COLO829 (cell line): ENCODE data around the gene MATN1.
"Not testable (repeated sequence)": the region's sequence is repeated elsewhere in the genome, so short reads cannot be mapped to it uniquely, and the experiment has no call there.

Experiments used
- DNase-seq: peaks from one replicate; pipeline ENCODE4 v3.0.0; 2012; ENCODE audit warnings: low spot score

The MATN1 gene, protein sequence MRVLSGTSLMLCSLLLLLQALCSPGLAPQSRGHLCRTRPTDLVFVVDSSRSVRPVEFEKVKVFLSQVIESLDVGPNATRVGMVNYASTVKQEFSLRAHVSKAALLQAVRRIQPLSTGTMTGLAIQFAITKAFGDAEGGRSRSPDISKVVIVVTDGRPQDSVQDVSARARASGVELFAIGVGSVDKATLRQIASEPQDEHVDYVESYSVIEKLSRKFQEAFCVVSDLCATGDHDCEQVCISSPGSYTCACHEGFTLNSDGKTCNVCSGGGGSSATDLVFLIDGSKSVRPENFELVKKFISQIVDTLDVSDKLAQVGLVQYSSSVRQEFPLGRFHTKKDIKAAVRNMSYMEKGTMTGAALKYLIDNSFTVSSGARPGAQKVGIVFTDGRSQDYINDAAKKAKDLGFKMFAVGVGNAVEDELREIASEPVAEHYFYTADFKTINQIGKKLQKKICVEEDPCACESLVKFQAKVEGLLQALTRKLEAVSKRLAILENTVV

DNA sequence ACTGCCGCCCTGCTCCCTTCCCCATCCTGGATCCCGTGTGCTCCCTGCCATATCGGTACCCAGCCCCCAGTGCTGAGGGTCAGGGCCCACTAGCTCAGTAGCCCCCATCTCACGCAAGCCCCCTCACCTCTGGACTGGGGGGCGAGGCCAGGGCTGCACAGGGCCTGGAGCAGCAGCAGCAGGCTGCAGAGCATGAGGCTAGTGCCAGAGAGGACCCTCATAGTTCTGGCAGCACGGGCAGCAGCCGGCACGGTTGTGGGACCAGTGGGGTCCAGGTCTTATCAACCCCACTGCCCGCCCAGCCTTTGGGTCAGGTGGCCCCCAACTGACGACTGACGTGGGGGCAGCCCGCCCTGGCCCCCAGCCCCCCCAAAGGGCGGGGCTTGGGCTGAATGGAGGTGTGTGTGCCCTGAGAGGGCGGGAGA lies at the start of gene MATN1:
Gene MATN1 (minus strand): TSS at position 255 of the 425 bp plus-strand sequence. CDS start 34 bp downstream, at position 221.
- DNase-seq, result no peak

DNA sequence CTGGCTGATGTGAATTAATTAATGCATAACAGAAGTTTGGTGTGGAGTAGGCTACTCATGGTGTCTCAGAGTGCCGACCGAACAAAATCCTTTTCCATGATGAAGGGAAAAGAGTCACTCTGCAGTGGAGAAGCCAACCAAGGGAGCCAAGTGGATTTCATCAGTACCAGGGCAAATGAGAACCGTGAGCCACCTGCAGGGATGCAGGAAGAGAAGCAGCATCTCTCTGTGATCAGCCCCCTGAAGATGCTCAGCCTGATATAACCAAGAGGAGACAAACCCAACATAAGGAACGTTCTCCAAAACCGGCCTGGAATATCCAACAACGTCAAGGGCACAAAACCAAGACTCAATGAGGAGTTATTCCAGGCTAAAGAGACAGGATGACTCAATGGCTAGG lies 47.6 kb upstream of the MATN1 start:
- no peak for DNase-seq

DNA sequence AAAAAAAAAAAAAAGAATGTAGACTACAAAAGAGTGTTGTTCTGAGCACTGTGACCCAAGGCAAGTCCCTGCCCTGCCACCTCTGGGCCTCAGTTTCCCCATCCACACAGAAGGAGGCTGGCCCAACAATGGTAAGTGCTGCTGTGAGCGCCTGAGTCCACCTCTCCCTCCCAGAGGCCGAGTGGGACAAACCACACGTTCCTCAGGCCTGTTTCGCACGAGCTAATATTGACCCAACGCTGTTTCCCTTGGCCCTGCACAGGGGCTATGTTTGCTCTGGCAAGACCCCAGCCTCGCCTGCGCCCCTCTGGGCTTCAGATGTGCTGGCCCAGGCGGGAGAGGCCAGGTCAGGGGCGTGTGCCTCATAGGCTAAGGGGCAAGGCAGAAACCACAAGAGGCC lies 46.8 kb upstream of the MATN1 start:
- DNase-seq, result no peak

DNA sequence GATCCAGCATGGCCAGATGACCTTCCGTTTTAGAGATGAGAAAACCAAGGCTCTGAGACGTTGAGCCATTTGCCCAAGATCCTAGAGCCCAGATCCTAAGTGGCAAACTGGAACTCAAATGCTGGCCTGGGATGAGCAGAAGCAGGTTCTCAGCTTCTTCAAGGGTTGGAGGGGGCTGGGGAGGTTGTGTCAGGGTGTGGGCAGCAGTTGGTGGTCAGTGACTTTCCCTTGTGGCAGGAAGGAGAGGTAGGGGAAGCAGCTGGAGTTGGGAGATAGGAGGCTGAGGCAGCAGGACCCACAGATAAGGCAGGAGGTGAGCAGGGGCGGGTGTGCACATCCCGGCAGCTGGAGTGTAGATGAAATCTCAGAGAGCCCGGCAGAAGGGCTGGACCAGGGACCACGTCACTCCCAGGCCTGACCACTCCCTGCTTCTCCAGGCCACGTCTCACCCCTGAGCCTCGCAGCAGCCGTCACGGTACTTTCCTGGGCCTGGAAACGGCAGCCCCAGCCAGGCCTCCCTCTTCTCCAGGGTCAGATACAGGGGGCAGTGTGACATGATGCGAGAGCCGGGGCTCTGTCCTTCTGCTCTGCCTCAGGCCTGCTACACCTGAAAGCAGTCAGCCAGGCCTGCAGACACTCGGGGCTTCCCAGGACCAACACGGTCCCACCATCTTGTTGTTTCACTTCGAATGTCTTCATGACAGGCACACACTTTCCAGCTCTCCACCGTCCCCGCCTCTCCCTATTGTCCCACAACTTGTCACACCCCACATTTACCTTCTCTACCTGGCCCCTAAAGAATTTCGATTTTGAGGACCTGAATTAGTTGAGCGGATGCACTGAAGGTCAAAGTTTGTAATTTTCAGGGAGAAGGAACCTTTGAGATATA lies 45.7 kb upstream of the MATN1 start:
- DNase-seq, result no peak

DNA sequence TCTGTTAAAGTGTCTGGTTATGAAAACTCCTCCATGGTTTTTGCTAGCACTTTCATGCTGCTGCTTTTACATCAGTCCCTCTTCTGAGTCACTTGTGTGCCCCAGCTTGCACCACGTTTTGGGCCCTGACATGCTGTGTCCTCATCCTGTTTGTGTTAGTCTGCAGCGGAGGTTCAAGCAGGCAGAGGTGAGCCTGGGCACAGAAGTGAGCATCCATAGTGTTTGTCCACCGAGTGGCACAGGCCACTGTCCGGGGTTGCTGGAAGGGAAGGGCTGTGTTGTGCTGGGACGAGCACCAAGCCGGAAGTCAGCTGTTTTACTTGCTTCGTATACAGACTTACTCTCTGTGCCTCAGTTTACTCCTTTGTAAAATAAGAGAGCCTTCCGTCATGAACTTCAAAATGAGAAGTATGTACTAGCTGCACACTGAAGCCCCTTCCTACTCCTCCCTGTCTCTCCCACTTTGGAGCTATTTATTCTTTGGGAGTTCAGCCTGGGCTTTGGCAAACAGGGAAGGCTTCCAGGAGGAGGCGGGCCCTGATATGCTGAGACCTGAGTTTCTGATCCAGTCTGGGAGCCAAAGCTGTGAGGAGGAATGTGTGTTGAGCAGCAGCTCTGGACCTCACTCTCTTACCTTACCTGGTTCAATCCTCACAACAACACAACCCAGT lies 44.9 kb upstream of the MATN1 start:
- DNase-seq, result no peak

DNA sequence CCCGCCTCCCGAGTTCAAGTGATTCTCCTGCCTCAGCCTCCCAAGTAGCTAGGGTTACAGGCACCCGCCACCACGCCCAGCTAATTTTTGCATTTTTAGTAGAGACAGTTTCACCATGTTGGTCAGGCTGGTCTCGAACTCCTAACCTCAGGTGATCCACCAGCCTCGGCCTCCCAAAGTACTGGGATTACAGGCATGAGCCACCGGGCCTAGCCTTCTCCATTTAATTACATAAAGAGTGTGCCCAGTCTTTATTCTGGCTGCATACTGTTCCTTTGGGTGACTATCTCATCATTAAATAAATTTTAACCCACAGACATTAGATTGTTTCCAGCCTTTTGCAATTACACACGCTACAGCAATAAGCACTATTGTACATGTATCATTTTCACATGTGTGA lies 43.6 kb upstream of the MATN1 start:
- not testable (repeated sequence) for DNase-seq

DNA sequence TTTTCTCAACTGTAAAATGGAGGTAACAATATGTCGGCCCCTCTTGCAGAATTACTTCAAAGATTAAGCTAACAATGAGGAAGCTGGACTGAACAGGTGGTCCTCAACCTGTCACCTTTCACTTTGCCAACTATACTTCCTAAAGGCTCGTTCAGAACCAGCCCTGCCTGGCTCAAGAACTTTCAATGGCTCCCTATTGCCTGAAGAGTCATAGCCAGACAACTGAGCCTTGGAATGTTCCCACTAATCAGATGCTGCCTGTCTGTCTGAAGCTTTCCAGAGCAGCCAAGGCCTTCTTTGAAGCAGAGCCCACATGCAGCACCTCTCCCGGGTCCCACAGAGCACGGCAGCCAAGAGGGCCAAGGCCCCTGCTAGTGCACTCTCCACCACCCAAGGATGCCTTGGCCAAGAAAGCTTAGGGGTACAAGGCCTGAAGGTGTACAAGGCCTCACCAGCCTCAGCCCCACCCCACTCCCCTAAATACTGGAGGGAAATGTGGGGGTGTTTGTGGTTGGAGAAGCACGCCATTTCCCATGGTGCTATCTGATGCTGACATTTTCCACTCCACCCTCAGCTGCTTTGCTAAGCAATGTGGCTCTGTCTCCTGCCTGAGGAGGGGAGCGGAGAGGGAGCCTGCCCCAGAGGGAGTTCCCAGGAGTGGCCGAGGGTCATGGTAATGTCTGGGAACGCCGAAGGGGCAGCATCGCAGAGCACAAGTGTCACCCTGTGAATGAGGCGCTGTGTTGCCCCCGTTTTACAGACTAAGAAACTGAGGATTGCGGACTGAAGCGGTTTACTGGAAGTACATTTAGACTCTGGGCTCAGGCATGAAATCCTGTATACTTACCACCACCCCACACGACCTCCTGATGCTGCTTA lies 42.4 kb upstream of the MATN1 start:
- DNase-seq, result no peak

DNA sequence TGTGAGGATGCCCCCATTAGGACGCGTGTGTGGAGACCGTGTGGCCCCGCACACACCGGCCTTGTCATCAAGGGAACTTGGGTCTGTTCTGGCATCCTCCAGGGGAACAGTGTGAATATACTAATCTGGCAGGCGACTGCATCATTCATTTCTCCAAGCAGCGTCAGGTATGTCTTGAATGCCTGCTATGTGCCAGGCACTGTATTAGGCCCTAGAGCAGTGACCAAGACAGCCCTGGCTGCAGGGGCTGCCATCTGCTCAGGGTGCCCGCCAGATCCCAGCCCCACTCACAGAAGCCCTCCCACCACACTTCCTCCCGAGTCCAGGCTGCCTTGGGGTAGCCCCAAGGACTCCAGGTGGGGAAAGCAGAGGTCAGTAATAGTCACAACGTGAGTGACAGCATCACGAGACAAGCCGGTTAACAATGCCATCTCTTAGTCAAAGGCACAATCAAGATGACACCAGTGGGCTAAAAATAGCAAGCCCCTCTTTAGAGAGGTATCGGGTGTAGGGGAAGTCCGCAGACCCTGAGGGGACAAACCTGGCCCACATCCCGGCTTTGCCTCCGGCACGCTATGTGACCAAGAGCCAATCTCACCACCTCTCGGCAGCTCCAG lies 41.7 kb upstream of the MATN1 start:
- no peak for DNase-seq

DNA sequence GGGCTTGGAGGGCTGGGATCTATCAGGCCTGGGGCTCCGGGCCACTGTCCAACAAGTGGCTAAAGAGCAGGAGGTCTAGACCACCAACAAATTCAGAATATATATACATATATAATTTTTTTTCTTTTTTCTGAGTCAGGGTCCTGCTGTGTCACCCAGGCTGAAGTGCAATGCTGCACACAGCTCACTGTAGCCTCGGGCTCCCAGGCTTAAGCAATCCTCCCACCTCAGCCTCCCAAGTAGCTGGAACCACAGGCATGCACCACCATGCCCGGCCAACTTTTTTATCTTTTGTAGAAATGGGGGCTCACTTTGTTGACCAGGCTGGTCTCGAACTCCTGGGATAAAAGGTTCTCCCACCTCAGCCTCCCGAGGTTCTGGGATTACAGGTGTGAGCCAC lies 41.0 kb upstream of the MATN1 start:
- DNase-seq, result no peak

DNA sequence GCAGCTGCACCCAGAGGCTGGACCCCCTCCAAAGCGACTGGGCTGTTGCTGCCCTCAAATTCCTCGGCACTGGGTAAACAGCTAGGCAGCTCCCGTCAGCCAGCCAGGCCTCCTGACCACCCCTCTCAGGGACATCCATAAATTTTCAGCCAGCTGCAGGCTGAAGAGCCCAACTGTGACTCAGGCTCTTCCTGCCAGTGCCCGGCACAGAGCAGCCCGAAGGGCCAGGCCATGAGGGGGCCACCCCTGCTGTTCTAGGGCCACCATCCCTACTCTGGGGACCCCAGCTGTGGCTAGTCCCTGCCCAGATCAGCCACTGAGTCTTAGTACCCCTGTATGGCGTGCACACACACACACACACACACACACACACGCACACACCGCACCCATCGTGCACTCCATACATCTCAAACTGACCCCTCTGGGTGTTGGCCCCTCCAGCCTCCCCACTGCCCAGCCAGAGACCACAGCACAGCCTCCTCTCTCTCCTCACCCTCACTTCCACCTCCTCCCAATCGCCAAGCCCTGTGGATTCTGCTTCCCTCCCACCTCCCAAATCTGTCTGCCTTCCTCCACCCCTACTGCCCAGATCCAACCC lies 40.4 kb upstream of the MATN1 start:
- DNase-seq, result no peak

DNA sequence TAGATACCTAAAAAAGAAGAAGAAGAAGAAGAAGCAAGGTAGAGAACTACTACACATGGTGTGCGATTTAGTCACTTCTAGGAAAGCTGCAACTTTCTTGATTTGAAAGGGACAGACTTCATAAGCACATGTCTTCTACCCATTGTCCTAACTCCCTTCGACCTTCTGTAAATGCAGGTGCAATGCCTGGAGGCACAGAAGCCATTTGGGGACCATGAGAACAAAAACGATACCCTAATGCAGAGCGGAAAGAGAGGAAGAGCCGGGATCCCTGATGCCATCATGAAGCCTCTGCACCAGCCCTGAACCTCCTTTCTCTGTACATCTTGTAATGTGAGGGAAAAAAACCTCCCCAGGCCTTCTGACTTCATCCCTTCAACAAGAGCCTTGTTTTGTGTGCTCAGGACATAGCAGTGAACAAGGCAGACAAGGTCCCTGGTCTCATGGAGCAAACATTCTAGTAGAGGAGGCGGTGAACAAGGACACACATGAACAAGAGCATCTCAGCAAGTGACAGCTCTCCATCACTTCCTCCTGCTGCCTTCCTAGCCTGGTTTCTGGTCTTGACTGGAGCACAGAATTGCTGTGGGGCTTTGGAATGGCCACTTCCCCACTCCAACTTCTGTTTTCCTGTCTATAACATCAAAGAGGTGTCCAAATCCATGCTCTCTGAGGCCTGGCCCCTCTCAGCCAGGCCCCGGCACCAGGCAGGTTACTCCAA lies 39.7 kb upstream of the MATN1 start:
- DNase-seq, result no peak

DNA sequence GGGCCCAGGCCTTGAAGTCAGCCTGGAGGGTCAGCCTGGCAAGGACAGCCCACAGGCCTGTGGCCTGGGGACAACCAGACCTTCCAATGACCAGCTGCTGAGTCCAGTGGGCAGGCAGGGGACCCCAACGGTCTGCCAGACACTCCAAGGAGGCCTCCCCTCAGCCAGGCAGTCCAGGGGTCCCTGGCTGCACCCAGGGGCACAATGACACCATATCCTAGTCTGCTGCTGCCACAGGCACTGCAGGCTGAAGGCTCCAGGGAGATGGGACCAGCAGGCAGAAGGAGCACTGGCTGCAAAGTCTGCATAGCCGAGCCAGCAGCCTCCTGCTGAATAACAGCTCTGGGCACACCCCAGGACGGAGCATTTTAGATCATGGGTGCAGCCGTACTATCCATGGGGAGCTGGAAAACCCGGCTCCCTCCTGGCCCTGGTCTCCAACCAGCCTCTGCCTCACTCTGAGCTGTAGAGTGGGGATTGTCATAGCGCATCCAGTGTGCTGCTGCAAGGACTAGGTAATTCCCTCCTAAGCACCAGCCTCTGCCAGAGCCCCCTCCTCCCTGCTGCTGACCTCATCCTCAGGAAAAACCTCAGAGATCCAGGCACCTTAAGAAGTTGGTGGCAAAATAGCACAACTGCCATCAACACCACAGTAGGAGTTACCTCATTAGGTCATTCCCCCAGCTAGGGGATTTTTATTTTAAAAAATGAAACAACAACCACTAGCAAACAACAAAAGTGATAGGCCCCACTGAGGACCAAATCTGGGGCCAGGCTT lies 39.0 kb upstream of the MATN1 start:
- DNase-seq, result no peak

DNA sequence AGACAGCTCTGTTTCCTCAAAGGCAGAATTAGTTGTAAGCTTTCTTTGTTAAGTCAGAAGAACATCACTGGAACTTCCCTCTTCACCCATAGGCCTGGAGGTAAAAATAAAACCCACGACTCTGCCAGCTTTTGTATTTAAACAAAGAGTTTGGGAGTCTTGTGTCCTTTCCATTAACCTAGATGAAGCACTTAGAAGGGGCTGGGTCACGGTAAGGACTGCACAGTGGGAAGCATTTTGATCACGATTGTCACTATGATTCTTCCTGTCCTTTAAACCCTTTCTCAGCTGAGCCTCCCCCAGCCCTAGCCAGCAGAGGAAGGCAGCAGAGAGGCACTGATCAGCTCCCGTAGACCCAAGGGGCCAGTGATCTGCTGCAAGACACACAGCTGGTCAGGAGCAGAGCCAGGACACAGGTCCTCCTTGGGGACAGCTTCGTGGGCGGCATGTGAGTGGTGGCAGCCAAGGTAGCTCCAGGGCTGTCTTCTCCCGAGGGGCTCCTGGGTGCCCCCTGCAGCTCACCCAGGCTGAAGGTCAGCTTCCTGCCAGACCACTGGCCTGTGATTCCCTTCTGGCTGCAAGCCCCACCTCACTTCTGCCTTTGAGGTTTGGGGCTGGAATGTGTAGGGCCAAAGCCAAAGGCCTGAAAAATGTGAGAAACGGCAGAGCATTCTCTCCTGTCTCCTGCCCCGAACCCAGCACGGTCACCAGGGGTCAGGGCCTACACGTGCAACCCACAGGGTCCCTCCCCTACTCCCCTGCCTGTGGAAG lies 38.2 kb upstream of the MATN1 start:
- peak; percentile 56 for DNase-seq

DNA sequence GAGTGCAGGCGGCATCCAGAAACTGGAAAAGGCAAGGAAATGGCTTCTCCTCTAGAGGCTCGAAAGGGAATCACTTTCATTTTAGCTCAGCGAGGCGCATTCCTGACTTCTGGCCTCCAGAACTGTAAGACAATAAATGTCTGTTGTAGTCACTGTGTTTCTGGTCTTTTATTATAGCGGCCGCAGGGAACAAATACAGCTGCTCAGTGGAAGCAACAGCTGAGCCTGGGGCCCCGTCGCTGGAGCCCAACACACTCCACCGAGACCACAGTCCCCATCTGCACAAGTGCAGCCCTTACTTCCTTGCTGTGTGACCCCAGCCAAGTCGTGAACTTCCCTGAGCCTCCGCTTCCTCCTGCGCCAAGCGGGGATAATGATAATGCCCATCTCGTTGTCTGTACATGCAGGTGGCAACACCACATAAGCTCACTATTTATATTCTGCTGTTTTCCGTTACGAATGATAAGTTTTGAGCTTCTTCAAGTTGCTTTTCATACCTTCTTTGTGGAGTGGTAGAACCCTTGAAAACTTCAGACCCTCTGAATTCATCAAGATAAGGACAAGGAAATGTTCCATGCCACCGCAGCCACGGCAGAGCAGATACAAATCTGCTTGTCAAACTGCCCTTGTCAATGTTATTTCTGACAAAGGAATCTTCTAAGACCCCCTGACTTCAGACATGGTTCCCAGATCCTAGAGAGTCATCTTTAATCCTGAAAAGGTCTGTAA lies 37.4 kb upstream of the MATN1 start:
- DNase-seq, result no peak

DNA sequence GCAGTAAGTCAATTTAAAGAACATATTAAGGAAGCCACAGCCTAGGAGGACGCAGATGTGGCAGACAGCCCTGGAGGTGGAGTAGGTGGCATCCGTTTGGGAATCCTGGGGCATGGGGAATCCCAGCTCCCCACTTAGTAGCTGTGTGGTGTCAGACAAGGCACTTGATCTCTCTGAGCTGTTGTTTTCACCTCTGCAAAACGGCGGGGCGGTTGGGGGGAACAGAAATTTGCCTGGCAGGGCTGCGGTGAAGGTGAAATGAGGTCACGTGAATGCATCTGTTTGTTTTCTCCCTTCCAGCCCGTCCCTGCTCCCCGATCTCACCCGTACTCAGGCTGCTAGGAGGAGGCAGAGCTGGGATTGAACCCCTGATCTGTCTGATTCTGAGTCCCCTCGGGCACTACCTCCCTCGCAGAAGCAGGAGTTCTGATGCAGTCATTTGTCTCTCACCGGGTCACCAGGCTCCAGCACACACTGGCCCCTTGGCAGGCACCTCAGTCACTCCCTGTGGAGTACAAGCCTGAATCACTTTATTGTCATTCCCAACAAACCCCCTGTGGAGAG lies 36.4 kb upstream of the MATN1 start:
- no peak for DNase-seq

DNA sequence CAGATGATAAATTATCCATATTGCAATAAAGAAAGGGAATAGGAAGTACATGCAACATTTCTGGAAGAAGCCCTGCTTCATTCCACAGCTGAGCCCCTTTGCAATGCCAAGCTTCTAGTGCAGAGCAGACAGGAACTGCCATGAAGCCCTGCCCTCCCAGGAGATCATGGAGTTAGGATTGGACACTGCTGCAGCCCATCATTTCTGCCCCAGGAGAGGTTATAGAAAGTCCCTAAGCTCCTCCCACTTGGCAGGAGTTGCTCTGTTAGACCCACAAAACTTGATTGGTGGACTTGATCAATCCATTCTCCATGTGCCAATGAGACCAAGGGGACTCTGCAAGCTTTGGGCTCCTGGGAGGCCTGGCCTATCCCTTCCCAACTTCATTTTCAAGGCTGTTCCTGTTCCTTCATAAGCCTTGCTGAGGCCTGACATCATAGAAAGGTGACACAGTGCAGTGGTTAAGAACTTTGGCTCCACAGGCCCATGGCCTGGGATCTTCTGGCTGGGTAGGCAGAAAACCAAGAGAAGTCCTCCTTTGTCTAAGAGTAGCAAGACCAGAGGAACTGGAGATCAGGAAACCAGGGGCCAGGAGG lies 35.5 kb upstream of the MATN1 start:
- no peak for DNase-seq
